ENCODE results near the gene TBL1X.

DNA sequence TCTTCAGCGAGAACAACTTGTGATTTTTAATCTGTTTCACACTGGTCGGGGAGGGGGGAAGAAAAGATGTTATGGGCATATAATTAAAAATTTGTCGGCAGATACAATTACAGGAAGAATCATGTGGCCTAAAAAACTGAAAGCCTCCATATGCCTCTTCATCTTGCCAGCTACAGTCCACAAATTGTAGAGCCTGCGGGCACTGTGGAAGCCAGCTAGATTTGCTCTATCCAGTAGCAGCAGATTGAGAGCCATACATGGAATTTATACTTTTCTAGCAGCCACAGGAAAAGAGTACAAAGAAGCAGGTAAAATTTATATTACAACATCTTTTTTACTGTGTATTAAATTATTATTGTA, 147.3 kb downstream of the TBL1X start:
- TF ChIP-seq POLR2AphosphoS5 (IDR thresholded peaks at IDR 0.05; ENCODE audit: low read depth, low read length) (no peak), SIN3A (IDR thresholded peaks at IDR 0.05; ENCODE audit: borderline replicate concordance, insufficient read depth, low read length) (no peak), TAF1 (IDR thresholded peaks at IDR 0.05; ENCODE audit: borderline replicate concordance, insufficient read depth, low read length) (no peak), REST (IDR thresholded peaks at IDR 0.05; ENCODE audit: insufficient read depth in 1 of 2, low read depth in 2 of 2, low read length in 2 of 2) (no peak)
